GM21381 (cell line): ENCODE measurements around the gene SMPX.

Source experiments
- ATAC-seq: cut with Tn5 transposase; IDR thresholded peaks from one replicate; pipeline ENCODE4 v1.9.1; 2021; ENCODE audit warnings: mild to moderate bottlenecking, moderate library complexity; ENCODE audit not compliant: unreplicated experiment

The SMPX gene

DNA sequence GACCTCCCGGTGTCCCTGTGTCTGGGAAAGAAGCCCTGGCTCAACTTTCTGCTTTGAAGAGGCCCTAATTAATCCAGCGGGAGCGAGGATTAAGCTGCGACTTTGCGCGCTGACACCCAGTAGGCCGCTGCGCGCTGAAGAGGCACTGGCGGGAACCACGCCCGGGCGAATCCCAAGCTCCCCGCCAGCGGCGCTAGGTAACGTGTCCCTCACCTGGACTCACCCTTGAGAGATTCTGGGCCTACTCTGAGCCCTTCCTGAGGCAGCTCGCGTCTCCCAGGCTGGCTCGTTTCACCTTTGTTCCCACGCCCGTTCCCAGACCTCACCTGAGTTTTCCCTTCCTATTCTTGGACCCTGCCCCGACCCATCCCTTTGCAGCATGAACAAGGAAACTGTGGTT is 99.2 kb downstream of the SMPX start:
- ATAC-seq = no peak

GRCh38 chrX:21658152-21658737 is 99.7 kb downstream of the SMPX start, which contains the start of gene KLHL34:
Gene KLHL34 (minus strand): TSS chrX:21658330. CDS start chrX:21657788, 542 bp downstream.
- ATAC-seq = no peak

DNA sequence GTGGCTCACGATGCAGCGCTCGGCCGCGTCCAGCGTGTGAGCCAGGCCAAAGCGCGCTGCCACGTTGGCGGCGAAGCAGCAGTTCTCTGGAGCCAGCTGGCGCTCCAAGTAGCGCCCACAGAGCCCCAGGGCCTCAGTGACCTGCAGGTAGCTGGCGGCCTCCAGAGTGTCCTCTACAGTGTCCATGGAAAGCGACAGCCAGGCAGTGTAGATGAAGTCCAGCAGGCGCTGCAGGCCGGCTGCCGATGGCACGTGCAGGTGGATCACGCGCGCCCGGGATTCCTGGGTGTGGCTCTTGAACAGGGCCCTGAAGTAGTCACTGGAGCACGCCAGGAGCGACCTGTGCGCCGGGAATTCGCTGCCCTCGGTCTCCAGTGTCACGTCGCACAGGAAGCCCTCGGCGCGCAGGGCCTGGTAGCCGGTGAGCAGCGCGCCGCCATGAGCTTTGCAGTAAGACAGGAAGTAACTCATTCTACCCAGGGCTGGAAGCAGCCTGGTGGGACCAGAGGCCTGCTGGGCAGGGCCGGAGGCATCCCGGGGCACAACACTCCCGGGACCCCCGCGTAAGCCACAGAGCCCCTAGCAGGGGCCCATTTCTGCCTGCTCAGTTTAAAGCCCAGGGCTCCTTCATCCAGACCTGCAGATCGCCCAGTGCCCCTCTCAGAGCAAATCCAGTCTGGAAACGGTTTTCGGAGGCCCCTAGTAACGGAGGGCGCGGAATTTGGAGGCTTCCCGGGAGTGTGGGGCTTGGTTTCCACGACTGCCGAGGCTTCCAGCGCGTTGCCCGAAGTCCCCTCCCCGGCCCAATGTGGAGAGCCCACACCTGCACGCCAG is 100.4 kb downstream of the SMPX start:
- no peak for ATAC-seq

- no peak for ATAC-seq
Observed at GRCh38 chrX:21656587-21657317, 101.2 kb downstream of the SMPX start.
